NCI-H510A treated with DMSO at 0.1 percent for 48 hours (cell line): ENCODE results near the gene PNMT.
"Not testable (repeated sequence)": the region's sequence is repeated elsewhere in the genome, so short reads cannot be mapped to it uniquely, and the experiment has no call there.

Source experiments
- DNase-seq: peaks from one replicate; lab custom pipeline; 2025; lab: John Stamatoyannopoulos, UW

Gene PNMT

GRCh38 chr17:39709319-39709997 lies 41.2 kb downstream of the PNMT start:
- DNase-seq = no peak

- DNase-seq = no peak
These were observed 42.0 kb downstream of the PNMT start for GRCh38 chr17:39709998-39710964.

- not testable (repeated sequence) for DNase-seq
These were observed 42.8 kb downstream of the PNMT start for GRCh38 chr17:39711071-39711470.

- no peak for DNase-seq
These were observed 43.6 kb downstream of the PNMT start for GRCh38 chr17:39711851-39712250.

- DNase-seq = no peak
These were observed 46.0 kb downstream of the PNMT start for GRCh38 chr17:39714234-39714633.

GRCh38 chr17:39715375-39716072 lies 47.3 kb downstream of the PNMT start:
- no peak for DNase-seq

GRCh38 chr17:39716073-39716818 lies 48.0 kb downstream of the PNMT start:
- no peak for DNase-seq

GRCh38 chr17:39716879-39717536 lies 48.8 kb downstream of the PNMT start:
- DNase-seq = no peak

GRCh38 chr17:39717660-39718059 lies 49.4 kb downstream of the PNMT start:
- DNase-seq = no peak

GRCh38 chr17:39719563-39720355 lies 51.5 kb downstream of the PNMT start:
- DNase-seq = no peak
